ENCODE measurements around the gene KRT39.
"Not testable (repeated sequence)": the region's sequence is repeated elsewhere in the genome, so short reads cannot be mapped to it uniquely, and the experiment has no call there.

Gene KRT39

GRCh38 chr17:40966848-40967247 is at the start of gene KRT39:
Gene KRT39 (minus strand): TSS chr17:40966948. CDS start chr17:40966856, 92 bp downstream.
- DNase-seq = no peak

DNA sequence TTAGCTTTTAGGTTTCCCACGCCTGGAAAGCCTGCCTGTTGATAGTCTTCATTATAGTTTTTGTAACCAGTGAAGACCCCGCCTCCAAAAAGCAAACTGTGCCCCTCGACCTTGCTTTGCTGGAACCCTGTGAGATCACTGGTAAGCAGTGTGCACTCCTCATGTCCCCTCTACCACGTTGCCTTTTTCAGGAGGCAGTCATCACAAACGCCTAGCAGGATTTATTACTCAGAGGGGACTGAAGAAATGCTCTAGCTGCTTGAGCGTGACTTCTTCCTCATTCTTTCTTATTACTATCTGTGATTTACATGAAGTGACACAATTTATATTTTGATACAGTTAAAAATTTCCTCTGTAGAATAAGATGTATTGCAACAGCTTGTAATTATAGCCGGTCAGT is 48.7 kb upstream of the KRT39 start:
- DNase-seq = no peak

- DNase-seq = no peak
Measured at GRCh38 chr17:41013606-41014005, 46.9 kb upstream of the KRT39 start.

GRCh38 chr17:41013181-41013580 is 46.4 kb upstream of the KRT39 start:
- no peak for DNase-seq

GRCh38 chr17:41012326-41013120 is 45.8 kb upstream of the KRT39 start:
- DNase-seq = no peak

DNA sequence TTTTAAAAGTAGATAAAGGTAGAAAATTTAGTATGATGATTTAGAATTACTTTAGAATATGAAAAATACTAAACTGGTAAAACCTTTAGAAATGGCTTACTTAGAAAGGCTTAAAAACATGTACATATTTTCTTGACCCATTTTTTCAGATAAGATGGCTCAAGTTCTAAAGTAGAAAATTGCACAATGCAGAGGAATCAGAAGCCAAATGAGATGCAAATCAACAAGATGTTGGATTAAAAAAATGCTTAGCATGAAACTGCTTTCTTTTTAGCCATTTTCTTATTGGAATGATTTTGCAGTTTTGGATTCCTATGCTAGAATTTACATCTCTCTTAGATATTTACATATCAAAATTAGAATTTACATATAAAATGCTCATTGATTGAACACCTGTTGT is 43.7 kb upstream of the KRT39 start:
- DNase-seq = no peak

DNA sequence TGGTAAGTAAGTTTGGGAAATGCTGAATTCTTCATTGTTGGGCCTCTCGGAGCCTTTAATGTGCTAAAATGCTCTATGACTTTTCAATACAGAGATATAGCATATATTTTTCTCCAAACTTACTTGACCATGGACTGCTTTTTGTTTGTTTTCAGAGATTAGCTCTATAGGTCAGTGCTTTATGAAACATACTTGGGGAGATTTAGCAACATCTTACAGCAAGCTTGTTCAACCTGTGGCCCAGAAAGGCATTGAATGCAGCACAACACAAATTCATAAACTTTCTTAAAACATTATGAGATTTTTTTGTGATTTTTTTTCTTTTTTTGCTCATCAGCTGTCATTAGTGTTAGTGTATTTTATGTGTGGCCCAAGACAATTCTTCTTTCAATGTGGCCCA is 43.2 kb upstream of the KRT39 start:
- DNase-seq = no peak

DNA sequence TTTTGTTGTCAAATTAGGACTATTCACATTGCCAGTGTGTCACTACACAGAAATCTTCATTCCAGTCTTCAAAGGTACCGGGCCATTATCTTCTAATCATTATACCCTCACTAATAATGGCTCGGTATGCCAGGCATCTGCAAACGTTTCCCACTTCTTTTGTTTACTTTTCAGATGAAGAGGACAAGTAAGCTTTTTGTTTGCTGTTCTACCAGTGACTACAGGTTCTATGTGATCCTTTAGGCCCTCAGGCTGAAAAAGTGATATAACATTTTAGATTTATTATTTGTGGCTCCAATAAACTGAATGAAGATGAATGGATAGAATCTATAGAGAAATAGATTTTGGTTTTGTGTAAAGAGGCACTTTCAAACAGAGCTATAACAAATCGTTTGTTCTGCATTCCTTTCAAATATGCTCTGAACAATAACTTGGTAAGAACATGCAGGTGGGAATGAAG is 42.6 kb upstream of the KRT39 start:
- DNase-seq = no peak

GRCh38 chr17:41008811-41009210 is 42.1 kb upstream of the KRT39 start, which contains the start of gene KRTAP3-1:
Gene KRTAP3-1 (minus strand): TSS chr17:41009128. CDS start chr17:41009074, 54 bp downstream.
- no peak for DNase-seq

- no peak for DNase-seq
Measured at GRCh38 chr17:41004397-41004796, 37.6 kb upstream of the KRT39 start.

DNA sequence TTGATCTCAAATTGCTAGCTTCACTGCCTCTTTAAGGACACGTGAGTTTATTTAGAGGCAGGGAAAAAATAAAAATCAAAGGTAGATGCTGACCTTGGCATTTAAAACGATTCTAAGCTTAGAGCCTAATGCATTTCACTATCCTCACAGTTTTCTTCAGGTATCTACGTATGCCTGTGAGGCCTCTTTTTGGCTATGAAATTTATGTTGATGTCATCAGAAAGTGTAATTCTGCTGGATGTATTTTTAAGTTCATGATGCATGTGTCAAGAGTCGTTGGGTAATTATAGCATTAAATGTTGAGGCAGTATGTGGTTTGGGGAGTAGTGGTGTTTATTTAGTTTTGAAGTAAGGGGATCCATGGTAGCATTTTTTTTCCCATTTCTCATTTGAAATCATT is 37.2 kb upstream of the KRT39 start:
- no peak for DNase-seq

GRCh38 chr17:41002814-41003213 is 36.1 kb upstream of the KRT39 start:
- DNase-seq = no peak

GRCh38 chr17:41001795-41002194 is 35.0 kb upstream of the KRT39 start:
- DNase-seq = no peak

DNA sequence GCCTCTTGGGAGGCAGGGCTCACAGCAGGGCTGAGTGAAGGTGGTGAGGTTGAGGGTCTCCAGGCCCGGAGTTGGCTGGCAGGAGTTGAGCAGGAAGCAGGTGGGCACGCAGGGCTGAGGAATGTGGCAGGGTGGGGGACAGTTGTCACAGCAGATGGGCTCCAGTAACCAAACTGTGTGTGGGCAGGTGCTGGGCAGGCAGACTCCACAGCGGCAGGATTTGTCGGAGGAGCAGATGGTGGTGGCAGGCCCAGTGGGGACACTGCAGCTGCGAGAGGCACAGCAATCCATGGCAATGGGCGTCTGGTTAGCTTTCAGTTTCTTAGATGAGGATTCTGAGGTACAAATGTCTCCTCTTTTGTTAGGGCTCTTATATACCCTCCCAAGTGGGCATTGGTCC is 32.8 kb upstream of the KRT39 start, which contains the start of gene KRTAP3-2:
Gene KRTAP3-2 (minus strand): TSS at position 344 of the 400 bp plus-strand sequence. CDS start 53 bp downstream, at position 291.
- not testable (repeated sequence) for DNase-seq

- DNase-seq = no peak
Measured at GRCh38 chr17:40997361-40997760, 30.6 kb upstream of the KRT39 start.

DNA sequence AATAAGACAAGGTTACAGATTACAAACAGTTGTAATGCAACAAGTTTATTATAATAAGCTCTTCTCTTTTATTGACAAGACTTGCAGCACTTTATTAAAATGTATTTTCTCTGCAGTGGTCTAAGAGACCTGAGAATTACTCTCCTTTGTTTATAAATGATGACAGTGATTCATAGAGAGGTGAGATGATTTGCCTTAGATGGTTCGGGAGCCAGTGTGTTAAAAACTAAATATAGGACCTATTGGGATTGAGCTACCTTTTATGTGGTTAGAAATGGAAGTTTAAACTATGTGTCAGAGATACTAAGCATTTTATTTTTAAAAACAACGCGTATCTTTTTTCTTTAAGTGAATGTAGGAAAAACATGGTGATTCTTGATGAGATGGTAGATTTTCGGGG is 30.1 kb upstream of the KRT39 start:
- DNase-seq = no peak

DNA sequence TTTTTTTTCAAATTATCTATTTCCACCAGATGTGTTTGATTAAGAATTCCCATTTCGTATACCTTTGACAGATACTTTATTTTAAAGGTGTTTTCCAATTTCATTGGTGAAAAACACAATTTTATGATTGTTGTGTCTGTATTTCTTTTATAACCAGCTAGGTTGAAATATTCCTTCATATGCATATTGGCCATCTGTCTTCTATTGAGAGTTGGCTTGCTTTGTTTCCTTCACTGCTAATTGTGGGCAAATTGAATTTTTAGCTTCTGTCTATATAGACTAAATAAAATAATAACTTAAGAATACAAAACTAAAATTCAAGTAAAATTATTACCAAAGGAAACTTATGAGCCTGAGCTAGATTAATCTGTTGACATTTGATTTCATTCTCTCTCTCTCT is 28.4 kb upstream of the KRT39 start:
- no peak for DNase-seq

DNA sequence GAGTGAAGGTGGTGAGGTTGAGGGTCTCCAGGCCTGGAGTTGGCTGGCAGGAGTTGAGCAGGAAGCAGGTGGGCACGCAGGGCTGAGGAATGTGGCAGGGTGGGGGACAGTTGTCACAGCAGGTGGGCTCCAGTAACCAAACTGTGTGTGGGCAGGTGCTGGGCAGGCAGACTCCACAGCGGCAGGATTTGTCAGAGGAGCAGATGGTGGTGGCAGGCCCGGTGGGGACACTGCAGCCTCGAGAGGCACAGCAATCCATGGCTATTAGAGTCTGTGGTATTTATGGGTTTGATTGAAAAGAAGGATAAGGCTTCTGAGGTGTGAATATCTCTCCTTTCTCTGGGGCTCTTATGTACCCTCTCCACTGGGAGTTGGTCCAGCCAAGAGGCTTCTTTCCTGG is 27.1 kb upstream of the KRT39 start, which contains the start of gene KRTAP3-3:
Gene KRTAP3-3 (minus strand): TSS at position 326 of the 400 bp plus-strand sequence. CDS start 67 bp downstream, at position 259.
- DNase-seq = no peak

DNA sequence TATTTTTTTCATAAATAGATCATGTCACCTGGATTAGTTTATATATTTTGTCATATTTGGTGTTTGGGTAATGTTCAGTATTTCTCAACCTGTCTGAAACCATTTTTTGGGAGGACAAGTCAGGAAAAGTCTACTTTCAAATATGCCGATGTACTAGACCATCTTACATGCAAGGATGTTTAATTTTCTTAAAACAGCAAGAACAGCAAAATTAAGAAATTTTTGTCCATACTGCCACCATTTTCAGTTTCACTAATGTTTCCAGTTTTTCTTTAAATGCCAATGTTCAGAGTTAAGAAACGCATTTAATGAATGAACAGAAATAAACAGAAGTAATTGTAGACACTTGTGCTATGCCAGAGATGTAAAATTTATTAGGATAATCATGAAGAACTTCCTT is 26.3 kb upstream of the KRT39 start:
- no peak for DNase-seq

- DNase-seq = no peak
Measured at GRCh38 chr17:40992666-40993065, 25.9 kb upstream of the KRT39 start.

- DNase-seq = no peak
Measured at GRCh38 chr17:40986920-40987319, 20.2 kb upstream of the KRT39 start.

DNA sequence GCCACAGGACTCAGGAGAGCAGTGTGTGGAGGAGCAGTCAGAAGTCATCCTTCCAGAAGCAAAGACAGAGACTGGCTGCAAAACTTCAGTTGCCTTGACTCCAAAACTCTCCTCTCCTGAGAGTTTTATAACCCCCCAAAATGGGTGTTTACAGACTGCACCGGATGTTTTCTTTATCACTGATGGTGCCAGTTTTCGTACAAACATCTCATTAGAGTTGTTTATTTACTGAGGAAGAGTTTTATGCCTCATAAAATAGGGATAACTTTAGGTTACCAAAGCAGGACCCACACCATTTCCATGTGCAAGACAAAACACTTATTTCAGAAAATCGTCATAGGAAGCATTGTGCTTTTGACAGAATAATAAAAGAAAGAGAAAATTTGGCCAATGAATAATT is 17.5 kb upstream of the KRT39 start, which contains the start of gene KRT40:
Gene KRT40 (minus strand): TSS at position 101 of the 400 bp plus-strand sequence. CDS start 53 bp downstream, at position 48.
- no peak for DNase-seq

- no peak for DNase-seq
Measured at GRCh38 chr17:40981115-40981514, 14.4 kb upstream of the KRT39 start.

DNA sequence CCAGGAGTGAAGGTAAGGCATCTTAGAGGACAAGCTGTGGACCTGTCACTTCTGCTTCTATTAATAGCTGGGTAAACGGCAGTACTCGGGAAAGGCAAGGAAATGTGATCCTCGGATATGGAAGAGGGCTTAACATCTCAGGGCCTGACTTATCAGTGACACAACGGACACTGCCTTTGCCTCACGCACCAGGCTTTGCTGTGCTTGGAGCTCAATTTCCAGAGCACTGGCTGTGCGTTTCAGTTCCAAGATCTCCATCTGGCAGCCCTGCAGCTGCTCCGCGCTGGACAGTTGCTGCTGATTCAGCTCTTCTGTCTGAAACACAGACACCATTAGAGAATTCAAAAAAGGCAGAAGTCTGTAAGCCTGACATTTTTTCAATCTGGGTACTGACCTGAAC is 13.8 kb upstream of the KRT39 start:
- no peak for DNase-seq

Data from CD4-positive, alpha-beta T cell treated with Interleukin-4 for 1 hour (primary cell).